NOMO-1 treated with DMSO at 0.1 percent for 48 hours (cell line): ENCODE measurements around the gene FAM171A1.

ENCODE experiments used
- DNase-seq: peaks from one replicate; lab custom pipeline; 2025; ENCODE audit not compliant: unreplicated experiment; lab: John Stamatoyannopoulos, UW

The FAM171A1 gene

GRCh38 chr10:15176269-15176668 lies 194.8 kb downstream of the FAM171A1 start:
- no peak for DNase-seq

GRCh38 chr10:15175587-15175986 lies 195.5 kb downstream of the FAM171A1 start:
- DNase-seq = no peak

- no peak for DNase-seq
Observed at GRCh38 chr10:15172306-15172840, 198.7 kb downstream of the FAM171A1 start.

- peak; percentile 11 for DNase-seq
Observed at GRCh38 chr10:15169555-15170401, 201.3 kb downstream of the FAM171A1 start.

GRCh38 chr10:15168786-15169554 lies 202.1 kb downstream of the FAM171A1 start:
- DNase-seq = peak; percentile 80

GRCh38 chr10:15168291-15168785 lies 202.8 kb downstream of the FAM171A1 start, which contains the start of gene NMT2:
NMT2 (minus strand) TSS chr10:15168693; CDS start chr10:15168612, 81 bp downstream.
- DNase-seq = peak; percentile 80

- DNase-seq = peak; percentile 16
Observed at GRCh38 chr10:15167411-15168290, 203.4 kb downstream of the FAM171A1 start.

GRCh38 chr10:15166325-15166724 lies 204.8 kb downstream of the FAM171A1 start:
- no peak for DNase-seq

- peak; percentile 63 for DNase-seq
Observed at GRCh38 chr10:15163253-15163828, 207.7 kb downstream of the FAM171A1 start.
